ENCODE data around the gene ADH1B.

- no peak for TF ChIP-seq CTCF (IDR thresholded peaks at IDR 0.05)
- TF ChIP-seq POLR2A (IDR thresholded peaks at IDR 0.05), result no peak
Observed at GRCh38 chr4:99314211-99314610, 7.0 kb downstream of the ADH1B start.
